Keratinocyte (primary cell): Measurements from ENCODE around the gene FBXO44.
"Not testable (repeated sequence)": the region's sequence is repeated elsewhere in the genome, so short reads cannot be mapped to it uniquely, and the experiment has no call there.

ENCODE experiments used
- EZH2 ChIP-seq: IDR thresholded peaks from one replicate; pipeline ENCODE4 v1.6.1; 2012; ENCODE audit warnings: inconsistent platforms, mild to moderate bottlenecking, low read length, moderate library complexity
- TF ChIP-seq, protein P1 (sequence below), 3 experiments: IDR thresholded peaks in 1 of 3; conservative IDR thresholded peaks in 1 of 3; optimal IDR thresholded peaks in 1 of 3; 2 replicates in 2 of 3; 3 replicates in 1 of 3; pipeline versions ENCODE3 to v1.5.1; 2011; ENCODE audit warnings: low read length in 3 of 3, mild to moderate bottlenecking in 3 of 3, moderate library complexity in 2 of 3, control low read depth in 1 of 3, inconsistent platforms in 1 of 3; ENCODE audit not compliant: insufficient read depth in 2 of 3; ENCODE audit errors: extremely low read depth in 1 of 3

DNA sequence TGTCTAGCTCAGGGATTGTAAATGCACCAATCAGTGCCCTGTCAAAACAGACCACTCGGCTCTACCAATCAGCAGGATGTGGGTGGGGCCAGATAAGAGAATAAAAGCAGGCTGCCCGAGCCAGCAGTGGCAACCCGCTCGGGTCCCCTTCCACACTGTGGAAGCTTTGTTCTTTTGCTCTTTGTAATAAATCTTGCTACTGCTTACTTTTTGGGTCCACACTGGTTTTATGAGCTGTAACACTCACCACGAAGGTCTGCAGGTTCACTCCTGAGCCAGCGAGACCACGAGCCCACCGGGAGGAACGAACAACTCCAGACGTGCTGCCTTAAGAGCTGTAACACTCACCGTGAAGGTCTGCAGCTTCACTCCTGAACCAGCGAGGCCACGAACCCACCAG lies 45.3 kb upstream of the FBXO44 start:
- TF ChIP-seq, protein P1, sequence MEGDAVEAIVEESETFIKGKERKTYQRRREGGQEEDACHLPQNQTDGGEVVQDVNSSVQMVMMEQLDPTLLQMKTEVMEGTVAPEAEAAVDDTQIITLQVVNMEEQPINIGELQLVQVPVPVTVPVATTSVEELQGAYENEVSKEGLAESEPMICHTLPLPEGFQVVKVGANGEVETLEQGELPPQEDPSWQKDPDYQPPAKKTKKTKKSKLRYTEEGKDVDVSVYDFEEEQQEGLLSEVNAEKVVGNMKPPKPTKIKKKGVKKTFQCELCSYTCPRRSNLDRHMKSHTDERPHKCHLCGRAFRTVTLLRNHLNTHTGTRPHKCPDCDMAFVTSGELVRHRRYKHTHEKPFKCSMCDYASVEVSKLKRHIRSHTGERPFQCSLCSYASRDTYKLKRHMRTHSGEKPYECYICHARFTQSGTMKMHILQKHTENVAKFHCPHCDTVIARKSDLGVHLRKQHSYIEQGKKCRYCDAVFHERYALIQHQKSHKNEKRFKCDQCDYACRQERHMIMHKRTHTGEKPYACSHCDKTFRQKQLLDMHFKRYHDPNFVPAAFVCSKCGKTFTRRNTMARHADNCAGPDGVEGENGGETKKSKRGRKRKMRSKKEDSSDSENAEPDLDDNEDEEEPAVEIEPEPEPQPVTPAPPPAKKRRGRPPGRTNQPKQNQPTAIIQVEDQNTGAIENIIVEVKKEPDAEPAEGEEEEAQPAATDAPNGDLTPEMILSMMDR (optimal IDR thresholded peaks at IDR 0.05 in 1 of 3, IDR thresholded peaks at IDR 0.05 in 1 of 3, conservative IDR thresholded peaks at IDR 0.05 in 1 of 3; ENCODE audit: extremely low read depth in 1 of 3, insufficient read depth in 2 of 3, low read length in 3 of 3): not testable (repeated sequence)
- TF ChIP-seq EZH2: not testable (repeated sequence)
